ENCODE results near the gene FYCO1.

Gene FYCO1

GRCh38 chr3:45980229-45980813 lies 15.3 kb downstream of the FYCO1 start:
- FAIRE-seq (no peak), DNase-seq (ENCODE audit: insufficient read length) (no peak)

GRCh38 chr3:45979378-45979777 lies 16.2 kb downstream of the FYCO1 start:
- no peak for TF ChIP-seq POLR2AphosphoS5 (IDR thresholded peaks at IDR 0.05; ENCODE audit: low read depth, low read length)
- no peak for TF ChIP-seq TAF1 (IDR thresholded peaks at IDR 0.05; ENCODE audit: borderline replicate concordance, low read depth, low read length)
- TF ChIP-seq POLR2A (IDR thresholded peaks at IDR 0.05; ENCODE audit: low read depth, low read length): no peak
- DNase-seq (ENCODE audit: insufficient read length): no peak
- peak; percentile 90 for FAIRE-seq

More at GRCh38 chr3:45980229-45980813, 15.3 kb downstream of the FYCO1 start:
- TF ChIP-seq TAF1 (IDR thresholded peaks at IDR 0.05; ENCODE audit: borderline replicate concordance, low read depth, low read length) (no peak), POLR2AphosphoS5 (IDR thresholded peaks at IDR 0.05; ENCODE audit: low read depth, low read length) (no peak), POLR2A (IDR thresholded peaks at IDR 0.05; ENCODE audit: low read depth, low read length) (no peak)

DNA sequence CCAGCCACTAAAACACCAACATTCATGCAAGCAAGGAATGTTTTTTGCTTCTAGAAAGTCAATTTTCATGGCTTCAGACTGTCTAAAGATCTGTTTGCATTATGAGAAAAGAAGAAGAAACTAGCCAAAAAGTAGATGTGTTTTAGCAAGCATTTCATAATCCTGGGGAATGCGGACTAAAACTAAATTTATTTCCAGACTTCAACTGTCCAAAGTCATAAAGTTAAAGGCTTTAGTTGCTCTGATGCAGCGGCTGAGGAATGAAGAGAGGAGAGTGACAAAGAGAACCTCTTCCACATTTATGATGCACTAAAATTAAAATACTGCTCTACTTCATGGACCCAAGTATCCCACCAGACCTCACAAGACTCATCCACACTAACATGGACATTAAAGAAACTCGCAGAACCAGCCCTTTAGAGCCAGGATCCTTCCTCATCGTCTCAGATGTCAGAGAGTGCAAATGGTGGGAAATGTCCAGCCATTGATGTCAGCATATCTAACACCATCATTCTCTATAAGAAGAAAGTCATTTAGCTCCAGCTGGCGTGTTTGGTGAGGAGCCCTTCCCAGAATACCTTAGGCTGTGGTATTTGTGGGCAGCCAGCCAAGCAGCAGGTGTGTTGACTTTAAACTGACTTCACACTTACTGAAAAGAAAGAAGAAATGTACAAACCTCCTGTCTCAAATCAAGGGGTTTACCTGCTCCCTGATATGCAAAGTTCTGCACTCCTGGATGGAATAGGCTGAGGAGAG lies 17.4 kb downstream of the FYCO1 start:
- FAIRE-seq: no peak
- TF ChIP-seq POLR2AphosphoS5 (IDR thresholded peaks at IDR 0.05; ENCODE audit: low read depth, low read length) (no peak), POLR2A (IDR thresholded peaks at IDR 0.05; ENCODE audit: low read depth, low read length) (no peak), TAF1 (IDR thresholded peaks at IDR 0.05; ENCODE audit: borderline replicate concordance, low read depth, low read length) (no peak)
- no peak for DNase-seq (ENCODE audit: insufficient read length)

DNA sequence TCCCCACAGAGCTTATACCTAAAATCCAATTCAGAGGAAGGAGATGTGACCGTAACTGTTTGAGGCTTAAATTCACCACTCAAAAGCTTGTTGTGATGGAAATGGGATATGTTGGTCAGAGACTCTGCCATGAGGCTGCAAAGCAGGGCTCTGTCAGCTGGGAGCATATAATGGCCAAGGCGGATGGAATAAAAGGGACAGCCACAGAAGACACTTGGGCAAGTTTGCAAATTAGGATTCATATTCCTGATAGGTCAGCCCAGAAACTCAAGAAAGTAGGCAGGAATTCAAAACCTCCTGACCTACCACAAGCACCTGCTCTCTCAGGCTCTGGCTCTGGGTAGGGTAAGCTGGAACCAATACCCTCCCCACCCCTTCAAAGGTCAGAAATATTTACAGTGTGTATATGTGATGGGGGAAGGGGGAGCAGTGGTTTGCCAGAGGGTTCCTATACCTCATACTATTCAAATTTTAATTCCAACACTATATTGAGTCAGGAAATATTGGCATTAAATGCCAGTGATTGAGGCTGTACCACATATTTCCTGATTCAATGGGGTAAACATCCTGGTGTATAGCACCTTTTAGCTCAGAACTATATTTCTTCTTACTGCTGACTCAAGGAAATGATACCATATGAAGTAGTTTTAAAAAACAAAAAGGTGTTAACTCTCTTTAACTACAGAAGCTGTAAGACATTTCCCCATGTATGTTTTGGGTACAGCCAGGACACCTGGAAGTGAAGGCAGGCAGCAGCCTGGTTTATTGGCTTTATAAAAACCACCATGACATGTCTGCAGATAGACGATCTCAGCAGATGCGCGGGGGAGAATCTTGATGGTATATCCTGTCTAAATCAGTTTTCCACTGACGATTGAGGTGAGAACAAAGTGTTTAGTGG lies 19.2 kb downstream of the FYCO1 start:
- DNase-seq (ENCODE audit: insufficient read length) (no peak), FAIRE-seq (no peak)
- TF ChIP-seq TAF1 (IDR thresholded peaks at IDR 0.05; ENCODE audit: borderline replicate concordance, low read depth, low read length) (no peak), POLR2AphosphoS5 (IDR thresholded peaks at IDR 0.05; ENCODE audit: low read depth, low read length) (no peak), POLR2A (IDR thresholded peaks at IDR 0.05; ENCODE audit: low read depth, low read length) (no peak)

DNA sequence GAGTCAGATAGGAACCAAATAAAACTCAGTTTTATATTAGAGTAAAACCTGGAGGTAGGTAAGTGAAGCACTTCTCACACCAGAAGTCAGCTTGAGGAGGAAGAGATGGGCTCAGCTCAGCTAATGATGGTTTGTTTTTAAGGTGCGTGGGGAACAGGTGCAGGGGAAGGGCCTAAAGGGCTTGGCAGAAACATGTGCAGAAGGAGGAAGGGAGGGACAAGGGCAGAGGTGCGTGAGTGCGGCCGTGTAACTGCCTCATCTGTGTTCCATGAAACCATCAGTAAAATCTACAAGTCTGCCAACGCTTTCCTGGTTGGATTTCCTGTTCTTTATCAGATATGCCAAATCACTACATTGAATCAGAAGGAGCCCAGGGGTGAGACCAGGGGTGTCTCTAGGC lies 19.9 kb downstream of the FYCO1 start:
- FAIRE-seq (no peak), DNase-seq (ENCODE audit: insufficient read length) (no peak)
- TF ChIP-seq POLR2AphosphoS5 (IDR thresholded peaks at IDR 0.05; ENCODE audit: low read depth, low read length): no peak
- no peak for TF ChIP-seq POLR2A (IDR thresholded peaks at IDR 0.05; ENCODE audit: low read depth, low read length)
- TF ChIP-seq TAF1 (IDR thresholded peaks at IDR 0.05; ENCODE audit: borderline replicate concordance, low read depth, low read length): no peak

GRCh38 chr3:45974686-45975085 lies 20.9 kb downstream of the FYCO1 start:
- FAIRE-seq (no peak), DNase-seq (ENCODE audit: insufficient read length) (no peak)
- TF ChIP-seq POLR2AphosphoS5 (IDR thresholded peaks at IDR 0.05; ENCODE audit: low read depth, low read length) (no peak), TAF1 (IDR thresholded peaks at IDR 0.05; ENCODE audit: borderline replicate concordance, low read depth, low read length) (no peak), POLR2A (IDR thresholded peaks at IDR 0.05; ENCODE audit: low read depth, low read length) (no peak)

- DNase-seq (ENCODE audit: insufficient read length): no peak
- no peak for TF ChIP-seq POLR2AphosphoS5 (IDR thresholded peaks at IDR 0.05; ENCODE audit: low read depth, low read length)
- TF ChIP-seq TAF1 (IDR thresholded peaks at IDR 0.05; ENCODE audit: borderline replicate concordance, low read depth, low read length): no peak
- TF ChIP-seq POLR2A (IDR thresholded peaks at IDR 0.05; ENCODE audit: low read depth, low read length): no peak
- peak; percentile 81 for FAIRE-seq
Observed at GRCh38 chr3:45972534-45973402, 22.9 kb downstream of the FYCO1 start.

DNA sequence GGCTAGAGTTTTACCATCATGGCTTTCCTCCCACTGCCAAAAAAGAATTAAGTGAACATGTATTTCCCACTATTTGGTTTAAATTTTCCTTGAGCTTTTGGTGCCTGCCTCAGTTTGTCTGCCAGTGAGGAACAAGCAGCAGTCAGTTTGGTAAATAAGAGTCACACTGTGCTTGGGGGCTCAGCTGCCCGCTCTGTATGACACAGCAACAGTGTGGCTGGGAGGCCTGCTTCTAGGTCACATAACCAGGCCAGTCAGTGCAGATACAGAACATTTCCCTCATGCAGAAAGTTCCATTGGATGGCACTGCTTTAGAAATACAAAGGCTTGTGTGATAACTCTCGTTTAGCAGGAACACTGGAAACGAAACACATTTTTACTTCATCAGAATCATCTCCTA lies 25.7 kb downstream of the FYCO1 start:
- TF ChIP-seq POLR2A (IDR thresholded peaks at IDR 0.05; ENCODE audit: low read depth, low read length) (no peak), POLR2AphosphoS5 (IDR thresholded peaks at IDR 0.05; ENCODE audit: low read depth, low read length) (no peak), TAF1 (IDR thresholded peaks at IDR 0.05; ENCODE audit: borderline replicate concordance, low read depth, low read length) (no peak)
- FAIRE-seq (peak; percentile 21), DNase-seq (ENCODE audit: insufficient read length) (no peak)

GRCh38 chr3:45969116-45969515 lies 26.5 kb downstream of the FYCO1 start:
- no peak for FAIRE-seq
- TF ChIP-seq POLR2A (IDR thresholded peaks at IDR 0.05; ENCODE audit: low read depth, low read length) (no peak), POLR2AphosphoS5 (IDR thresholded peaks at IDR 0.05; ENCODE audit: low read depth, low read length) (no peak), TAF1 (IDR thresholded peaks at IDR 0.05; ENCODE audit: borderline replicate concordance, low read depth, low read length) (no peak)
- DNase-seq (ENCODE audit: insufficient read length): no peak

GRCh38 chr3:45968706-45969105 lies 26.9 kb downstream of the FYCO1 start:
- no peak for TF ChIP-seq POLR2AphosphoS5 (IDR thresholded peaks at IDR 0.05; ENCODE audit: low read depth, low read length)
- no peak for TF ChIP-seq TAF1 (IDR thresholded peaks at IDR 0.05; ENCODE audit: borderline replicate concordance, low read depth, low read length)
- no peak for DNase-seq (ENCODE audit: insufficient read length)
- FAIRE-seq: no peak

Data from GM12892 (cell line).